Astrocyte (in vitro differentiated cells and primary cell): Measurements from ENCODE around the gene ANKS6. TPM values are rescaled to one million over a fixed set of nuclear protein-coding genes. Genes with fewer than 3 reads are reported as not detected.

Source experiments
- DNase-seq: peaks from one replicate; pipeline ENCODE4 v3.0.0-alpha.2; 2010; ENCODE audit warnings: low read depth
- FAIRE-seq: peaks from 2 replicates; lab custom pipeline; 2011; peaks lifted over from hg19 to GRCh38; lab: Jason Lieb, UNC
- H2AFZ ChIP-seq: 2 replicates; pipeline ENCODE4 v1.6.0; 2012; ENCODE audit warnings: low read depth, low read length, inconsistent platforms
- H3K27ac ChIP-seq: 2 replicates; pipeline ENCODE4 v1.5.1; 2011; ENCODE audit warnings: low read depth, low read length, inconsistent platforms
- H3K27me3 ChIP-seq: 2 replicates; pipeline ENCODE4 v1.6.0; 2011; ENCODE audit warnings: low read length, inconsistent platforms; ENCODE audit not compliant: insufficient read depth
- H3K36me3 ChIP-seq: 2 replicates; pipeline ENCODE4 v1.5.1; 2011; ENCODE audit warnings: low read length, inconsistent platforms; ENCODE audit not compliant: insufficient read depth
- H3K4me1 ChIP-seq: 2 replicates; pipeline ENCODE4 v1.5.1; 2011; ENCODE audit warnings: low read length, inconsistent platforms; ENCODE audit not compliant: insufficient read depth
- H3K4me2 ChIP-seq: 2 replicates; pipeline ENCODE4 v1.6.0; 2012; ENCODE audit warnings: low read length, inconsistent platforms
- H3K4me3 ChIP-seq: 2 replicates; pipeline ENCODE4 v1.5.1; 2011; ENCODE audit warnings: low read depth, mild to moderate bottlenecking, low read length, inconsistent platforms; ENCODE audit not compliant: insufficient read depth
- H3K79me2 ChIP-seq: 2 replicates; pipeline ENCODE4 v1.6.0; 2012; ENCODE audit warnings: mild to moderate bottlenecking, low read length, inconsistent platforms; ENCODE audit not compliant: insufficient read depth
- H3K9ac ChIP-seq: 2 replicates; pipeline ENCODE4 v1.6.0; 2012; ENCODE audit warnings: mild to moderate bottlenecking, low read length, inconsistent platforms
- H3K9me3 ChIP-seq: 2 replicates; pipeline ENCODE4 v1.5.1; 2012; ENCODE audit warnings: low read depth, mild to moderate bottlenecking, low read length, inconsistent platforms; ENCODE audit not compliant: insufficient read depth
- H4K20me1 ChIP-seq: 2 replicates; pipeline ENCODE4 v1.6.0; 2012; ENCODE audit warnings: low read length, inconsistent platforms; ENCODE audit not compliant: insufficient read depth
- H3K27ac Mint-ChIP-seq: one replicate; pipeline ENCODE4 v1.8.0; 2021; ENCODE audit warnings: mild to moderate bottlenecking, mixed read lengths; ENCODE audit not compliant: unreplicated experiment
- H3K27me3 Mint-ChIP-seq: one replicate; pipeline ENCODE4 v1.8.0; 2021; ENCODE audit warnings: low read depth, mixed read lengths; ENCODE audit not compliant: unreplicated experiment
- H3K36me3 Mint-ChIP-seq: one replicate; pipeline ENCODE4 v1.8.0; 2021; ENCODE audit warnings: low read depth, mixed read lengths; ENCODE audit not compliant: unreplicated experiment
- H3K4me1 Mint-ChIP-seq: one replicate; pipeline ENCODE4 v1.8.0; 2021; ENCODE audit warnings: low read depth, mixed read lengths; ENCODE audit not compliant: unreplicated experiment
- H3K4me3 Mint-ChIP-seq: one replicate; pipeline ENCODE4 v1.8.0; 2021; ENCODE audit warnings: mild to moderate bottlenecking, moderate library complexity, mixed read lengths; ENCODE audit not compliant: unreplicated experiment
- H3K9me3 Mint-ChIP-seq: one replicate; pipeline ENCODE4 v1.8.0; 2021; ENCODE audit warnings: mild to moderate bottlenecking, mixed read lengths; ENCODE audit not compliant: unreplicated experiment
- CTCF ChIP-seq: IDR thresholded peaks from 2 replicates; pipeline ENCODE4 v1.5.1; 2011; ENCODE audit warnings: low read depth, mild to moderate bottlenecking, inconsistent platforms, low read length, moderate library complexity; ENCODE audit not compliant: insufficient read depth
- EZH2 ChIP-seq: IDR thresholded peaks from 2 replicates; pipeline ENCODE4 v1.6.1; 2012; ENCODE audit warnings: mild to moderate bottlenecking, low read length, inconsistent platforms; ENCODE audit not compliant: insufficient read depth
- total RNA-seq: library from RNA; stranded (reverse); gene quantifications from 2 replicates; pipeline ENCODE4 v1.2.1, GENCODE V29; 2021

Gene ANKS6
- total RNA-seq, 1 donor from 2014 or later = 16.7 TPM

- H3K4me3 Mint-ChIP-seq = no peak overlapping the region
- Histone ChIP-seq H3K9ac (no peak overlapping the region), H3K4me2 (no peak overlapping the region), H4K20me1 (peaks cover 6% of the 10 kb centered on the region), H3K79me2 (no peaks in the 10 kb centered on the region), H3K4me1 (no peaks in the 10 kb centered on the region), H3K9me3 (no peaks in the 10 kb centered on the region), H3K4me3 (no peak overlapping the region), H3K27ac (no peak overlapping the region), H2AFZ (no peak overlapping the region), H3K36me3 (peaks cover 3% of the 10 kb centered on the region), H3K27me3 (no peaks in the 10 kb centered on the region)
- H3K27me3 Mint-ChIP-seq = no peaks in the 10 kb centered on the region
- no peak overlapping the region for H3K27ac Mint-ChIP-seq
- no peak for DNase-seq
- FAIRE-seq = no peak
- no peak for TF ChIP-seq EZH2
- no peak for TF ChIP-seq CTCF
- peaks cover 5% of the 10 kb centered on the region for H3K4me1 Mint-ChIP-seq
- no peaks in the 10 kb centered on the region for H3K9me3 Mint-ChIP-seq
- H3K36me3 Mint-ChIP-seq = peaks cover 15% of the 10 kb centered on the region
Measured at GRCh38 chr9:98783518-98784226, 12.7 kb downstream of the ANKS6 start.

- TF ChIP-seq EZH2 = no peak
- no peak for TF ChIP-seq CTCF
- H3K4me3 Mint-ChIP-seq = no peak overlapping the region
- H3K36me3 Mint-ChIP-seq = peaks cover 13% of the 10 kb centered on the region
- no peaks in the 10 kb centered on the region for H3K27me3 ChIP-seq
- H3K4me2 ChIP-seq = no peak overlapping the region
- H3K27me3 Mint-ChIP-seq = no peaks in the 10 kb centered on the region
- H3K4me1 ChIP-seq = no peaks in the 10 kb centered on the region
- no peak overlapping the region for H3K27ac ChIP-seq
- H3K9me3 ChIP-seq = no peaks in the 10 kb centered on the region
- peaks cover 8% of the 10 kb centered on the region for H3K4me1 Mint-ChIP-seq
- H3K27ac Mint-ChIP-seq = peak overlapping the region; percentile 7
- peaks cover 3% of the 10 kb centered on the region for H3K36me3 ChIP-seq
- H3K9ac ChIP-seq = no peak overlapping the region
- H4K20me1 ChIP-seq = peaks cover 6% of the 10 kb centered on the region
- H3K79me2 ChIP-seq = no peaks in the 10 kb centered on the region
- DNase-seq = no peak
- FAIRE-seq = no peak
- H3K9me3 Mint-ChIP-seq = no peaks in the 10 kb centered on the region
- H2AFZ ChIP-seq = no peak overlapping the region
- no peak overlapping the region for H3K4me3 ChIP-seq
Measured at GRCh38 chr9:98781588-98782383, 14.6 kb downstream of the ANKS6 start.
